ENCODE results near the gene ACIN1.

The ACIN1 gene

DNA sequence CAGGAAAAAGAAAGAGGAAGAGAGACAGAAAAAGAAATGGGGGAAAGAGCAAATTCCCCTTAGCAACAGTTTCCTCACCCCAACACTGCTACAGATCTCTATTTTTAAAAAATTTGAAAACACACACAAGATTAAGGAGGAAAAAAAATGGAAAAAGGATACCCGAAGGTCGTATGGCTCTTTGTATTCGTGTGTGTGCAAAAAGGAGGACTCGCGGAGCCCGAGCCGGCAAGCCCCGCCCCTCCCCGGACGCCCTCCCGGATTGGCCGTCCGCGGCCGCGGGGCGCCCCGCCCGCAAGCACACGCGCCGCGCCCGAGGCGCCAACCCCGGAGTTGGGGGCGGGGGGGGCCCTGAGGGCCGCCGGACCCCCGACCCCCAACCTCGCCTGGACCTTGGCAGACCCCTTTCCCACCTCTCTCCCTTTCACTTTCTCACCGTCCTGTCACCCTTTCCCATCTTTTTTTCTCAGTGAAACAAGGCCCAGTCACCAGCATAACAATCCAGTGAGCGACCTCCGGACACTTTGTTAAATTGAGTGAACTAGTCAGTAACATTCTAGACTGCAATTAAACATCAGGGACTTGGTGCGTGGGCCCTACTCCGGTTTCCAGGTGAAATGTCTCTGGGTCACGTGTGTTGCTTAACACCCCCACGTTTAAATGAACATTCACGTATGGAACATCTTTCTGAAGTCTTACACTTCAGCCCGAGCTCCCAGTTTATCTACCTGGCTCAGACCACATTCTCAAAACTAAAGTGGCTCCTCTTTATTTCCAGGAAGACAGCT is 84.8 kb downstream of the ACIN1 start, which contains the start of gene C14orf93:
Gene C14orf93, minus strand, starts transcription at position 205 of the 788 bp plus-strand sequence. CDS start 11,120 bp downstream, outside the sequence.
- DNase-seq: peak; percentile 87 to 89

DNA sequence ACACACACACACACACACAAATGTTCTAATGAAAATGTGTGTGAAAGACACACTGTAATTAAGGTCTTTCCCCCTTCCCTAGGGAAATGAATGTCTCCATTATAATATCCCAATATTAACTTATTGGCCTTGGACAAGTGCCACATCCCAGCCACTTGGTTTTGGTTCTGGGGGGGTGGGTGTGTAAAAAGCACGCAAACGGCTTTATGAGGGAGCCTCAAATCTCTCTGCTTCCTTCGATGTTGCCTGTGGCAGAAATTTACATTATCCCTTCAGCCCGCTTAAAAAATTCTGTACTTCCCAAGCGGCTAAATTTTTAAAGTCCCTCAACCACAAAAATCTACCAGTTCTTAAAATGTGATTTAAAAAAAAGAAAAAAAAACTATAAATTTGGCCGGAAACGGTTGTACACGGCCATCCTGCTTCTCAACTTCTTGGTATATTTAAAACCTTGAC is 85.4 kb downstream of the ACIN1 start:
- no peak for DNase-seq

GRCh38 chr14:23008831-23009230 is 86.1 kb downstream of the ACIN1 start:
- no peak for DNase-seq

Data from activated T-cell treated with anti-CD3 and anti-CD28 coated beads, Interleukin-2, amount 50 U/mL, for 48 hours (primary cell).